ENCODE measurements around the gene ZFAND6. TPM values are rescaled to one million over a fixed set of nuclear protein-coding genes. Genes with fewer than 3 reads are reported as not detected.
A peak's percentile ranks its signal among the peaks of the same experiment; 100 is the strongest.

The ZFAND6 gene
- total RNA-seq, 1 experiment from 2014 or later, result 113 TPM

DNA sequence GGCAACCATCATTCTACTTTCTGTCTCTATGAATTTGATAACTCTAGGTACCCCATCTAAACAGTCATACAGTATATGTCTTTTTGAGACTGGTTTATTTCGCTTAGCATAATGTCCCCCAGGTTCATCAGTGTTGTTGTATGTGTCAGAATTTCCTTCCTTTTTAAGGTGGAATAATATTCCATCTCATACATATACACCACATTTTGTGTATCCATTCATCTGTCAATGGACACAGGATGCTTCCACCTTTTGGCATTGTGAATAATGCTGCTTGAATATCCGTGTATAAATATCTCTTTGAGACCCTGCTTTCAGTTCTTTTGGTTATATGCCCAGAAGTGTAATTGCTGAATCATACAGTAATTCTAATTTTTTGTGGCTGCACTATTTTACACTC, 10.4 kb upstream of the ZFAND6 start:
- no peak for DNase-seq (ENCODE audit: low spot score)

DNA sequence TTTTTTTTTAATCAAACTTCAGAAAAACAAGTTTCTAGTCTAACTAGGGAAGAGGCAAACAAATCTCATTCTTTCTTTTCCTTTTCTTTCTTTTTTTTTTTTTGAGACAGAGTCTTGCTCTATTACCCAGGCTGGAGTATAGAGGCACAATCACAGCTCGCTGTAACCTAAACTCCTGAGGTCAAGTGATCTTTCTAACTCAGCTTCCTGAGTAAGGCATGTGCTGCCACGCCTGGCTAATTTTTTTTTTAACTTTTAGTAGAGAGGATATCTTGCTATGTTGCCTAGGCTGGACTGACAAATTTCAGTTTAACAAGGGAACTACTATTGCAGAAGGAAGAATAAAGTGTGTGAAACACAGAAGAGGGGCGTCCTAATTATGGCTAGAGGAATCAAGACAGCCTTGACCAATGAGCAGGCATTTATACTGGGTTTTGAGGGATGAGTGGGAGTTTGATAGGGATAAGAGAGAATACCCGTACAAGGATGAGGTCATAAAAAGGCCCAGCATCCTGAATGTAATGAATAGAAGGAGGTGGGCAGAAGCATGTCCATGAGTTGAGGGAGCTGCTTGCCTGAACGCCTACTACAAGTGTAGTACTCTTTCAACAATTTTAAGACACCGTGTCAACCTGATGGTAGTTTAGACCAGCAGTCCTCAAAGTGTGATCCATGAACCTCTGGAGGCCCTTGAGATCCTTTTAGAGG, 6.7 kb upstream of the ZFAND6 start:
- no peak for DNase-seq (ENCODE audit: low spot score)

DNA sequence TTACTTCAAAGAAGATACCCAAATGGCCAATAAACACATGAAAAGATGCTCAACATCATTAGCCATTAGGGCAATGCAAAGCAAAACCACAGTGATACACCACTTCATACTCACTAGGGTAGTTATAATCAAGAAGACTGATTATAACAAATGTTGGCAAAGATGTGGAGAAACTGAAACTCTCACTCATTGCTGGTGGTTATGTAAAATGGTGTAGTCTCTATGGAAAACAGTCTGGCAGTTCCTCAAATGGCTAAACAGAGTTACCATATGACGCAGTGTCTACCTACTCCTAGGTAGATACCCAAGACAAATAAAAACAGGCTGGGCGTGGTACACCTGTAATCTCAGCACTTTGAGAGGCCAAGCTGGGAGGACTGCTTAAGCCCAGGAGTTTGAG, 3.5 kb upstream of the ZFAND6 start:
- DNase-seq (ENCODE audit: low spot score), result no peak

- DNase-seq (ENCODE audit: low spot score), result no peak
Measured at GRCh38 chr15:80058044-80058443, 1.4 kb upstream of the ZFAND6 start.

DNA sequence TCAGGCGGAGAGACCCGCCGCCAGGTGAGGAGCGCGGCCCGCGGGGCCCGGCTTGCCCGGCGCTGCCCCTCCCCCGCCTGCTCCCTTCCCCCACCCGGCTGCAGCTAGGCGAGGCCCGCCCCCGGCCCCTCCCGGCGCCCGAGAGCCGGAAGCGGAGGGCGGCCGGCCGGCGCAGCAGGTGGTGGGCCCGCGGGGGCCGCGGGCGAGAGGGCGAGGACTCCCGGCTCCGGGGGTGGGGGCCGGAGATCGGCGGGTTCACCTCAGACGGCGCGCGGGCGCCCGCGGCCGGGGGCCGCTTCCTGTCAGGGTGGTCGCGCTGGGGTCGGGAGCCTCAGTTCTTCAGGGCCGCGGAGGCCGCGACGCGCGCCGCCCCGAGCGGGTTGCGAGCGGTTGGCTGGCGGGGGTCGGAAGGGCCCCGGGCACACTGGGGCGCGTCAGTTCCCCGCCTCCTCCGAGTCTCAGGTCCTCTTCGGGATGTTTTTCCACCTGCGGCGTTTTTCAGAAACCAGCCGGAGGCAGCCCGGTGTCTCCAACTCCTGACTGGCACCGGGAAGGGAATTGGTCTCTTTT, 395 bp downstream of the ZFAND6 start:
- peak; percentile 73 for DNase-seq (ENCODE audit: low spot score)

DNA sequence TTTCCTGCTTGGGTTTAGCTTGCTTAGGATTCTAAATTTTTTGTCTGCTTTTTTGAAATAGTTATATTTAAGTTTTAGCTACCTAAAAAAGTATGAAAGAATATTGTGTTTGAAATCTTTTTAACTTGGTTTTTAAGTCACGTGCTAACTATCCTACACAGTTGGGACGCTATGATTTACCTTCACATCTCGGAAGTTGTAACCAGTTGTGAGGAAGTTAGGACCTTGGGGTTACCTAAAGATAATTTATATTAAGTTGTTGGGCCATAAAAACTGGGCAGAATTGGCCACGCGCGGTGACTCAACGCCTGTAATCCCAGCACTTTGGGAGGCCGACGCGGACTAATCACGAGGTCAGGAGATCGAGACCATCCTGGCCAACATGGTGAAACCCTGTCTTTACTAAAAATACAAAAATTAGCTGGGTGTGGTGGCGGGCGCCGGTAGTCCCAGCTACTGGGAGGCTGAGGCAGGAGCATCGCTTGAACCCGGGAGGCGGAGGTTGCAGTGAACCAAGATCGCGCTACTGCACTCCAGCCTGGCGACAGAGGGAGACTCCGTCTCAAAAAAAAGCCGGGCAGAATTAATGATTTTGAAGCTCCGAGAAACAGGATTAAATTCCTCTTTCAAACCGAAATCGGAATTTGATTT, 1.0 kb downstream of the ZFAND6 start:
- DNase-seq (ENCODE audit: low spot score), result peak; percentile 73

- DNase-seq (ENCODE audit: low spot score), result peak; percentile 30
Measured at GRCh38 chr15:80061582-80061981, 2.1 kb downstream of the ZFAND6 start.

DNA sequence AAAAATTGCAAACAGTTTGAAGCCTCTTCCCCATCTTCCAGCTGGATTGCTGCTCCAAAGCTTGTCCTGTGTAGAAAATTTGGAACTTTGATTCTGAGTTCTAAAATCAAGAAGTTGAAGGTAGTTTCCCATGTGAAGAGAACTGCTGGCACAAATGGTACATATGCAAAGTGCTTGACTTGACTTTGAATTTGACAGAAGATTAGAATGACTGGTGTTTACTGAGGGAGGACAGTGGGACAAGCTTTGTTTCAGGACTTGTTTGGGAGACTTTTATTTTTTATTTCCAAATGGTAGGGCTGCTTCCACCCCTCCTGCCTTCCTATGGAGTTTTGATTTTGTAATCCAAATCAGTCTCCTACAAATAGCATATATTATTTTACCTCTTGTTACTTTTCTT, 7.4 kb downstream of the ZFAND6 start:
- no peak for DNase-seq (ENCODE audit: low spot score)

DNA sequence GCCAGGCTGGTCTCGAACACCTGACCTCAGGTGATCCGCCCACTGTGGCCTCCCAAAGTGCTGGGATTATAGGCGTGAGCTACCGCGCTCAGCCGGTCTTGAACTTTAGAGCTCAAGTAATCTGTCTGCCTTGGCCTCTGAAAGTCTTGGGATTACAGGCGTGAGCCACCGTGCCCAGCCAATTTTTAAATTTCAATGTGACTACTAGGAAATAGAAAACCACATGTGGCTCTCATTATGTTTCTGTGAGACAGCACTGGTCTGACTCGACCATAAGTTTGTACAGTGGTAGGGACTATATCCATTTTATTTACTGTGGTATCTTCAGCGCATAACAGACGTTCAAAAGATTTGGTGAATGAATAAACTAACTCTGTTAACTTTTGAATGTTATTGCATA, 9.1 kb downstream of the ZFAND6 start:
- no peak for DNase-seq (ENCODE audit: low spot score)

DNA sequence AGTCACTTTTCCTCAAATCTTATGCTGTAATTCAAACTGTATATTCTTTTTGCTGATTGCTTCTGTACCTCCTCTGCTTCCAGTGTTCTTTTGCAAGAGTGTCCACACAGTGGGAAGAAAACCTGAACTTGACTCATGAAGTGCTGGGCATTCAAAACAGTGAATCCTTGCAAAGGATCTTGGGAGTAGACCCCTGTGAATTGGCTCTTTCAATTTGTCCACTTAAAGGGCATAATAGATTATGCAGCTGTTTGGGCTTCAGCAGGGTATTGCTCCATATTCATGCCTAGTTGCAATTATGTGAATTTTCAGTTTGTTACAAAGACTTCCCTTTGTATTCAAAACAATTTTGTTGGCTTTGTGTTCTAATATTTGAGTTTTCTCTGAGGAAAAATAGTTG, 11.4 kb downstream of the ZFAND6 start:
- no peak for DNase-seq (ENCODE audit: low spot score)

DNA sequence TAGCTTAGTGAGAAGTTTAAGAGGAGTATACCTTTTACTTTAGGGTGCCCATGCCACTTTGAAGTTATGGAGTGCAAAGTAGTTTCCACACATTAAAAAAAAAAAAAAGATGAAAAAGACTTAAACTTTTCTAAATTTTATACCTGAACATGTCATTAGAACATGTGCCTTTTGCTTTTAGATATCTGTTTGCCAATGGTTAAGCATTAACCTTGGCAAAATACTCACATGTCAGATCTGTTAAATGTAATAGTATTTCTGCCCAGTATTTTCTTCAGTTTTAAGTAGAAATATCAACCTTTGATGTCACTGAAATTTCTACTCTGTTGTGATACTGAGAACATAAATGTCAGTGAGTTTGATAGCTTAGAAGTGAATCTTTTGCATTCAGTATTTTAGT, 12.2 kb downstream of the ZFAND6 start:
- no peak for DNase-seq (ENCODE audit: low spot score)

DNA sequence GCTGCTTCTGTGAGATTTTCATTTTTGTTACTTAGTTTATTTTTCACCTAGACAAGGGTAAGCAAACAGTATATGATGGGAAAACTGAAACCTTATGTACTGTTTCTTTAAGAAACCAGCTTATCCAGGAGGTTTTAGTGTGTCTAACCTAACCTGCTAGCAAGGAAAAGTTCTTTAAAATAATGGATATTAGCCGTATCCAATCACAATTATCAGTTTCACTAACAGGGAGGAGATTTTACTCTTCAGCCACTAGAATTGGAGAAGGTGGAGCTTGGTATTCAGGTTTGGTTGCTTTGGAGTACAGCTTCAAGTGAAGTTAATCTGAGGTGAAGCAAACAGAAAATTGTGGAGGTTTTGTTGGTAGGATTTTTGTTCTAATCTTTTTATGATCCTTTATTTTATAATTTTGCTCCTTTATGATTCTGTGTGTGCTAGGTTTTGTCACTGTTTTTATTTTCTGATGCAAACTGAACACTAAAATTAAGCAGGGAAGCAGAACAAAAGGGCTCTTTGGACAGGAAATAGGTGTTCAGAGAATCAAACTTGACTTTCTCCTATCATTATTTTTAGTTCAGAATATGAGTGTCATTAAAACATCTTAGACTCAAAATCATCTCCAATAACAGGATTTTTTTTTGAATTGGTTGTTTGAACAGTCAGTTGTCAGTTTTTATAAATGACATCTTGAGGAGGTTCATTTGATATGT, 13.0 kb downstream of the ZFAND6 start:
- peak; percentile 92 for DNase-seq (ENCODE audit: low spot score)

GRCh38 chr15:80073197-80073596, 13.7 kb downstream of the ZFAND6 start:
- no peak for DNase-seq (ENCODE audit: low spot score)

DNA sequence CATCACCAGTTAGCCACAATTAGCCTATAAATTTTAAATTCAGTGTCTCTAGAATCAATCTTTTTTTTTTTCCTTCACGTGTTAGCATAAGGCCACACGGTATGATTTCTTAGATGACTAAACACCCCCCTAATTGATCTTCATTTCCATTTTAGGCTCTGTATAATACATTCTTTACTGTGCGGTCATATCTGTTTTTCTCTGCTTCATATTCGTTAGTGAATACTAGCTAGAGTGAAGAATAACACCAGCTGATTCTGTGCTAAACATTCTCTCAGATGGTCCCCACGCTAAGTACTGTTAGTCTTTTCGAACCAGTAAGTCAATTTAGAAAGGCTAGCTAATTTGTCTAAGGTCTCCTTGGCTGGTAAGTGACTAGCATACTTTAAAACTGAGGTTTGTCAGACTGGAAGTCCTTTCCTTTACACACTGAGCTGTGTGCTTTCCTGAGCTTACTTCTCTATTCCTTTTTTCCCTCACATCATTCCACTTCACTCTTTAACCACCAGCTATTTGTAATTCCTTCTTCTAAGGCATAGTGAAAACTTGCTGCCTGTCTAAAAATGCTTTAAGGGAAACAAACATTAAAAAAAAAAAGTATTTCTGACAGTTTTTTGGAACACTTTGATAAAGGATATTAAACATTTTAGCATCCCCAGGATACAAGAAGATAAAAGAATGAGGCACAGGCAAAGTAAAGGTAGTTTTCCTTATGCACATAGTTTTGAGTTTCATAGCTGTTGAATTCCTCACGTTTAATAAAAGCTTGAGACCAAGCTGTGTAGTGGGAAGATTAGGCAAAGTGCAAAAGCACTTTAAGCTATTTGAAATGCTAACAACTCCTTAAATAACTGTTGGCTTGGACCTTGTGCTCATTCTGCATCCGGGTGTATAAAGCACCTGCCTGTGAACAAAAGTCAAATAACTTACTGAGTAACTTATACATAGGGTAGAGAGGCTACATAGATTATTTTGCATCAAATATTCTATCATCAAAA, 17.1 kb downstream of the ZFAND6 start:
- DNase-seq (ENCODE audit: low spot score), result no peak

DNA sequence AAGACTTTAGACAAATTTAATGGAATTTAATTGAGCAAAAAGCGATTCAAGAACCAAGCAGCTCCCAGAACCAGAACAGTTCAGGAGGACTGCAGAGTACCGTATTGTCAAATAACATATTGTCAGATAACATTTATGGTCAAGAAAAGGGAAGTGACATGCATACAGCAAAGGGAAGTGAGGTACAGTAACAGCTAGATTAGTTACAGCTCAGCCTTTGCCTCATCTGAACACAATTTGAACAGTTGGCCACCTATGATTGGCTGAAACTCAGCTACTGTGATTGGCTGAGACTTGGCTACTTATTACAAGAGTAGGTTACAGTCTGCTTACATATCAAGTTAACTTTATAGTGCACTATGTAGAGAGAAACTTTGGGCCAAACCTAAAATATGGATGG, 21.9 kb downstream of the ZFAND6 start:
- DNase-seq (ENCODE audit: low spot score), result no peak

GRCh38 chr15:80087104-80087503, 27.6 kb downstream of the ZFAND6 start:
- DNase-seq (ENCODE audit: low spot score), result no peak

- DNase-seq (ENCODE audit: low spot score), result no peak
Measured at GRCh38 chr15:80090041-80090440, 30.6 kb downstream of the ZFAND6 start.

DNA sequence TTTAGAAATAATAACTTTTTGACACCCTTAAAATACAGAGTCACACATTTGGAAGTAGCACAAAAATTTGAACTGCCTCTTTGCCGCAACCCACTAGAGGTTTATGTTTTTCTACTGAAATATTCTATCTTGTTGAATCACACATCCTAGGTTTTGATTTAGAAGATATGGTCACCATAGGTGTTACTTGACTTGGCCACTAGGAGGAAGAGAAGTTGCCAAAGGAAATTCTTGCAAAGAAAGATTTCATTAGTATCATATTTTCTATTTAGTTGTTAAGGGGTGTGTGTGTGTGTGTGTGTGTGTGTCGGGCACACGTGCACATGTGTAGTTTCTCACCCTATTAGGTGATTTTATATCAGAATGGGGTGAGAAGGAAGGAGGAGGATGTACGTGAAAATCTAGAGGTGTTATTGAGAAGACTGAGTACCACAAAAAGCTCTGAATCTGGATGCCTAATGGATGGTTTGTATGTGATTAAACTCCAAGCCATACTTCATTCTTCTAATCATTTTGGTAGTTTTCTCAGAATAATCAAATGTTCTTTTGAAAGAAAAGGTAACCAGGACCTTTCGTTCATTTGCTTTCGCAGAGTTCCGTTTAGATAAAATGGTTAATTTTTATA, 31.5 kb downstream of the ZFAND6 start:
- DNase-seq (ENCODE audit: low spot score), result no peak

DNA sequence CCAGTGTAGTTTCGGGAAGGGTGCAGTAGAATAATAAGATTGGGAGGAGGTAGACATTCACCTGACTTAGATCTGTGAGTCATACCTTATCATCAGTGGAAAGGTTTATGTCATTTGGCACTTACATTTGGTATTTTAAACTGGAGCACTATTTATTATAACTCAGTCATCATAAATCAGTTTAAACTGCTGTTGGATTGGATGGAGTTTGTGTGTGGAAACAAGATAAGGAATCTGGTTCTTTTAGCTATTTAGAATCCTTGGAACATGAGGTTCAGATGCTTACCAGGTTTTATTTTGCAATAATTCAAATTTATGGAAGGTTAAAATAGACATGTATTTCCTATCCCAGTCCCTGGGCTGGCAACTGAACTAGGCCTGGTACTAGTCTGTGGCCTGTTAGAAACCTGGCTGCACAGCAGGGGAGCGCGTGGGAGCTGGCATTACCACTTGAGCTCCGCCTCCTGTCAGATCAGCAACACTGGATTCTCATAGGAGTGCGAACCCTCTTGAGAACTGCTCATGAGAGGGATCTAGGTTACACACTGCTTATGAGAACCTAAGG, 34.5 kb downstream of the ZFAND6 start:
- DNase-seq (ENCODE audit: low spot score), result no peak

DNA sequence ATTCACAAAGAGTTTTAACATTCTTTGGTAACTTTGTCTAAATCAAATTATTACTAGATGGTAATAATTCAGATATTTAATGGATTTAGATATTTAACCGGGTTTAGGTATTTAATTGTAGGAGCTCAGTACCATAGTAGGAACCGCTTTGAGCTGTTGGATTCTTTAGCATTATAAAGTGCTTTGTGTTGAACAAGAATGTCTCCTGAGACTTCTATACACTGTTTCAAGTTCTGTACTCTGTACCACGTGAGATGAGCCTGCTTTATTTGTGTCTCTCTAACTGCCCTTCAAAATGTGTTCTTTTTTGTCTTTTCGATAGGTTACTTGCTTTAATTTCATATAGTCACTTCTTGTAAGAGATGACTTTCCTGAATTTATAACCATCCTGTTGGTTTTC, 36.0 kb downstream of the ZFAND6 start:
- DNase-seq (ENCODE audit: low spot score), result no peak

DNA sequence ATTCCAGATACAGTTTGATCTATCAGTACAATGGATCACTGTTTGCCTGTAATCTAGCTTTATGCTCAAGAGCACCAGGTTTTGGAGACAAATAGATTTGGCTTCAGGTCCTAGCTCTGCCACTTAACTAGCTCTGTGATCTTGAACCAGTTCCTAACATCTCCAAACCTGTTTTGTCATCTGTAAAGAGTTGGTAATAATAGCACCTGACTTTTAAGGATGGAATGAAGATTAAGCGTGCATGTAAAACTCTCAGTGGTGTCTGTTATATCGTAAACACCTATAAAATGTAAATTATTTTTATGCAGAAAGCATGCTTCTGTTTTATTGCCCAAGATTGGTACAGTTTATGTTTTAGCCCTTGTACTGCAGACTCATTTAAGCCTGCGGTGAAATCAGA, 36.5 kb downstream of the ZFAND6 start:
- DNase-seq (ENCODE audit: low spot score), result no peak
